HepG2 (cell line): ENCODE results near the gene ZBTB17. TPM values are rescaled to one million over a fixed set of nuclear protein-coding genes. Genes with fewer than 3 reads are reported as not detected.

Source experiments
- NR2F1 ChIP-seq, 2 experiments: fragments of 450-650 bp in 1 of 2; formaldehyde crosslinking in 1 of 2; IDR thresholded peaks; 2 replicates each; pipeline versions ENCODE4 v1.5.0 to v1.6.1; 2016 to 2020; ENCODE audit warnings: mild to moderate bottlenecking in 1 of 2, missing compliant biosample characterization in 1 of 2, missing genetic modification reagents in 1 of 2, moderate library complexity in 1 of 2
- RFX5 ChIP-seq: IDR thresholded peaks from 2 replicates; pipeline ENCODE4 v1.6.1; 2011; ENCODE audit warnings: low read depth, low read length, improper control_type of control experiment
- ZBTB4 ChIP-seq: sonication (generic); formaldehyde crosslinking; IDR thresholded peaks from 2 replicates; pipeline ENCODE4 v1.4.0; 2020; ENCODE audit warnings: missing genetic modification reagents, mild to moderate bottlenecking, borderline replicate concordance
- polyA plus RNA-seq, 8 experiments: library from polyadenylated mRNA; depleted of rRNA in 3 of 8; stranded (reverse) in 7 of 8; unstranded in 1 of 8; fragments of >200 nt; fragmentation: Illumina TruSeq in 4 of 8; extraction: Trizol in 4 of 8; gene quantifications; 2 replicates each; pipeline versions ENCODE4 v1.2.1 to v1.2.3, GENCODE V29; 2011 to 2016; ENCODE audit warnings: low read depth in 4 of 8, missing spikeins in 1 of 8, mixed read lengths in 1 of 8; ENCODE audit not compliant: insufficient read depth in 1 of 8
- total RNA-seq, 5 experiments: library from RNA; depleted of rRNA; stranded (reverse); fragments of >200 nt; fragmentation: Illumina TruSeq; extraction: Trizol; gene quantifications; 2 replicates each; pipeline ENCODE4 v1.2.3, GENCODE V29; 2016; ENCODE audit warnings: low read depth in 1 of 5
- TF ChIP-seq, protein P1 (sequence below): sonication (generic); formaldehyde crosslinking; IDR thresholded peaks from 2 replicates; pipeline ENCODE4 v1.5.1; 2020; ENCODE audit warnings: mild to moderate bottlenecking, missing genetic modification reagents
- TF ChIP-seq, protein P2 (sequence below): sonication (generic); formaldehyde crosslinking; IDR thresholded peaks from 2 replicates; pipeline ENCODE4 v1.5.0; 2020; ENCODE audit warnings: mild to moderate bottlenecking, missing genetic modification reagents, borderline replicate concordance

ZBTB17 gene
- total and polyA plus RNA-seq, 2 of the 13 experiments (the other 11 are each of a cell fraction or from before 2014, with no cell fraction given), result 16.7 to 17.0 TPM

- TF ChIP-seq, protein P1, sequence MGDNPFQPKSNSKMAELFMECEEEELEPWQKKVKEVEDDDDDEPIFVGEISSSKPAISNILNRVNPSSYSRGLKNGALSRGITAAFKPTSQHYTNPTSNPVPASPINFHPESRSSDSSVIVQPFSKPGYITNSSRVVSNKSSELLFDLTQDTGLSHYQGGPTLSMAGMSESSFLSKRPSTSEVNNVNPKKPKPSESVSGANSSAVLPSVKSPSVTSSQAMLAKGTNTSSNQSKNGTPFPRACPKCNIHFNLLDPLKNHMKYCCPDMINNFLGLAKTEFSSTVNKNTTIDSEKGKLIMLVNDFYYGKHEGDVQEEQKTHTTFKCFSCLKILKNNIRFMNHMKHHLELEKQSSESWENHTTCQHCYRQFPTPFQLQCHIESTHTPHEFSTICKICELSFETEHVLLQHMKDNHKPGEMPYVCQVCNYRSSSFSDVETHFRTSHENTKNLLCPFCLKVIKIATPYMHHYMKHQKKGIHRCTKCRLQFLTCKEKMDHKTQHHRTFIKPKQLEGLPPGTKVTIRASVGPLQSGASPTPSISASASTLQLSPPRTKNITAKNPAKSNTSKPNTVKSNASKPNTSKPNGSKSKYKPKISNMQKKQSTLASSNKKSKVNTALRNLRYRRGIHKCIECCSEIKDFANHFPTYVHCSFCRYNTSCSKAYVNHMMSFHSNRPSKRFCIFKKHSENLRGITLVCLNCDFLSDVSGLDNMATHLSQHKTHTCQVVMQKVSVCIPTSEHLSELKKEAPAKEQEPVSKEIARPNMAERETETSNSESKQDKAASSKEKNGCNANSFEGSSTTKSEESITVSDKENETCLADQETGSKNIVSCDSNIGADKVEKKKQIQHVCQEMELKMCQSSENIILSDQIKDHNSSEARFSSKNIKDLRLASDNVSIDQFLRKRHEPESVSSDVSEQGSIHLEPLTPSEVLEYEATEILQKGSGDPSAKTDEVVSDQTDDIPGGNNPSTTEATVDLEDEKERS (CRISPR knock-in tag), result no peak
- TF ChIP-seq ZBTB4 (CRISPR knock-in tag) (no peak), NR2F1 (CRISPR knock-in tag; IDR thresholded peaks at IDR 0.05) (no peak), RFX5 (no peak)
- TF ChIP-seq, protein P2, sequence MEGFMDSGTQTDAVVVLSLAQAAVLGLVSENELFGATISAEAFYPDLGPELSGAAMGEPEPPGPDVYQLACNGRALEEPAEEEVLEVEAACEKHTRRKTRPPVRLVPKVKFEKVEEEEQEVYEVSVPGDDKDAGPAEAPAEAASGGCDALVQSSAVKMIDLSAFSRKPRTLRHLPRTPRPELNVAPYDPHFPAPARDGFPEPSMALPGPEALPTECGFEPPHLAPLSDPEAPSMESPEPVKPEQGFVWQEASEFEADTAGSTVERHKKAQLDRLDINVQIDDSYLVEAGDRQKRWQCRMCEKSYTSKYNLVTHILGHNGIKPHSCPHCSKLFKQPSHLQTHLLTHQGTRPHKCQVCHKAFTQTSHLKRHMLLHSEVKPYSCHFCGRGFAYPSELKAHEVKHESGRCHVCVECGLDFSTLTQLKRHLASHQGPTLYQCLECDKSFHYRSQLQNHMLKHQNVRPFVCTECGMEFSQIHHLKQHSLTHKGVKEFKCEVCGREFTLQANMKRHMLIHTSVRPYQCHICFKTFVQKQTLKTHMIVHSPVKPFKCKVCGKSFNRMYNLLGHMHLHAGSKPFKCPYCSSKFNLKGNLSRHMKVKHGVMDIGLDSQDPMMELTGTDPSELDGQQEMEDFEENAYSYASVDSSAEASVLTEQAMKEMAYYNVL (CRISPR knock-in tag), result no peak
Measured at GRCh38 chr1:16013220-16013907, 37.5 kb upstream of the ZBTB17 start (continued).
